ENCODE measurements around the gene NPAS3. TPM values are rescaled to one million over a fixed set of nuclear protein-coding genes. Genes with fewer than 3 reads are reported as not detected.

The NPAS3 gene
- total RNA-seq, 6 experiments from 2014 or later: 0.11 to 0.83 (median 0.21) TPM; not detected in 2

GRCh38 chr14:32934881-32935633 is 3.6 kb upstream of the NPAS3 start:
- no peak for ATAC-seq
- intact Hi-C loops (cut with DNase I): no loop called here
- Histone ChIP-seq H3K27ac (no peak overlapping the region), H3K9me3 (no peaks in the 10 kb centered on the region), H3K27me3 (peaks cover 14 to 30% of the 10 kb centered on the region in 2 donors), H3K4me1 (peaks cover 0 to 27% (median 3%) of the 10 kb centered on the region in 4 donors), H3K36me3 (no peaks in the 10 kb centered on the region), H3K4me3 (peak overlapping the region in 2 of 3 donors; percentile 20 to 21)
- TF ChIP-seq CTCF (IDR thresholded peaks at IDR 0.05): no peak
- TF ChIP-seq POLR2A (IDR thresholded peaks at IDR 0.05): no peak
- WGBS (ENCODE audit: insufficient coverage, low coverage, low lambda C conversion rate, missing lambda C conversion rate): 5% methylated on average over 14 of the region's 42 CpGs
- DNase-seq: peak in 1 of 3 donors; percentile 19

GRCh38 chr14:32939254-32940065 is 781 bp downstream of the NPAS3 start:
- TF ChIP-seq POLR2A (IDR thresholded peaks at IDR 0.05) (no peak), CTCF (IDR thresholded peaks at IDR 0.05) (no peak)
- ATAC-seq: peak; percentile 82 to 91 (median 86)
- 1% methylated on average over 39 of the region's 80 CpGs for WGBS (ENCODE audit: insufficient coverage, low coverage, low lambda C conversion rate, missing lambda C conversion rate)
- Histone ChIP-seq H3K9me3 (no peaks in the 10 kb centered on the region), H3K4me3 (peak overlapping the region; percentile 39 to 49 (median 40)), H3K36me3 (no peaks in the 10 kb centered on the region), H3K4me1 (peaks cover 0 to 11% (median 0%) of the 10 kb centered on the region in 4 donors), H3K27ac (peak overlapping the region; percentile 36 to 72 (median 53)), H3K27me3 (peaks cover 0 to 20% of the 10 kb centered on the region in 2 donors)
- intact Hi-C loops (cut with DNase I): no loop called here
- DNase-seq: peak in 2 of 3 donors; percentile 69 to 82

GRCh38 chr14:32940066-32940651 is 1.5 kb downstream of the NPAS3 start:
- peaks cover 0 to 17% of the 10 kb centered on the region in 2 donors for H3K27me3 ChIP-seq
- H3K27ac ChIP-seq: peak overlapping the region; percentile 36 to 72 (median 53)
- peaks cover 0 to 8% (median 0%) of the 10 kb centered on the region in 4 donors for H3K4me1 ChIP-seq
- peak overlapping the region; percentile 39 to 49 (median 40) for H3K4me3 ChIP-seq
- 20% methylated on average over 13 of the region's 13 CpGs for WGBS (ENCODE audit: insufficient coverage, low coverage, low lambda C conversion rate, missing lambda C conversion rate)
- no peaks in the 10 kb centered on the region for H3K36me3 ChIP-seq
- ATAC-seq (peak in 2 of 4 donors; percentile 33 to 37), DNase-seq (peak in 1 of 3 donors; percentile 21)
- TF ChIP-seq POLR2A (IDR thresholded peaks at IDR 0.05): no peak
- TF ChIP-seq CTCF (IDR thresholded peaks at IDR 0.05): no peak
- no peaks in the 10 kb centered on the region for H3K9me3 ChIP-seq
- intact Hi-C loops (cut with DNase I): no loop called here
